Sigmoid colon (tissue), 4 donors: ENCODE results near the gene FSTL4.

ENCODE experiments used
- CTCF ChIP-seq, 4 experiments: fragments of 450-650 bp in 3 of 4; fragments of 200-600 bp in 1 of 4; IDR thresholded peaks; one replicate each; pipeline ENCODE4 v1.5.1; 2016 to 2019; ENCODE audit warnings: antibody characterized with exemption in 4 of 4, mild to moderate bottlenecking in 3 of 4, moderate library complexity in 2 of 4
- EP300 ChIP-seq, 4 donors: sonication (generic); formaldehyde crosslinking; IDR thresholded peaks; one replicate each; pipeline ENCODE4 v1.6.1; 2017; ENCODE audit warnings: antibody characterized with exemption in 4 of 4
- POLR2A ChIP-seq, 2 donors: fragments of 450-650 bp; IDR thresholded peaks; one replicate each; pipeline ENCODE4 v1.6.1; 2016; ENCODE audit warnings: antibody characterized with exemption in 2 of 2, mild to moderate bottlenecking in 2 of 2, moderate library complexity in 2 of 2
- POLR2AphosphoS5 ChIP-seq, 4 donors: sonication (generic); formaldehyde crosslinking; IDR thresholded peaks; one replicate each; pipeline ENCODE4 v1.6.1; 2017; ENCODE audit warnings: antibody characterized with exemption in 4 of 4

- no peak for TF ChIP-seq POLR2A (IDR thresholded peaks at IDR 0.05)
- no peak for TF ChIP-seq EP300 (IDR thresholded peaks at IDR 0.05)
- no peak for TF ChIP-seq CTCF (IDR thresholded peaks at IDR 0.05)
- no peak for TF ChIP-seq POLR2AphosphoS5 (IDR thresholded peaks at IDR 0.05)
Observed at GRCh38 chr5:133371371-133372155, 240.8 kb downstream of the FSTL4 start.
